Measurements from ENCODE around the gene ENAH. TPM values are rescaled to one million over a fixed set of nuclear protein-coding genes. Genes with fewer than 3 reads are reported as not detected.

Gene ENAH
- total RNA-seq, 4 donors from 2014 or later: 31.4 to 56.3 (median 45.3) TPM

DNA sequence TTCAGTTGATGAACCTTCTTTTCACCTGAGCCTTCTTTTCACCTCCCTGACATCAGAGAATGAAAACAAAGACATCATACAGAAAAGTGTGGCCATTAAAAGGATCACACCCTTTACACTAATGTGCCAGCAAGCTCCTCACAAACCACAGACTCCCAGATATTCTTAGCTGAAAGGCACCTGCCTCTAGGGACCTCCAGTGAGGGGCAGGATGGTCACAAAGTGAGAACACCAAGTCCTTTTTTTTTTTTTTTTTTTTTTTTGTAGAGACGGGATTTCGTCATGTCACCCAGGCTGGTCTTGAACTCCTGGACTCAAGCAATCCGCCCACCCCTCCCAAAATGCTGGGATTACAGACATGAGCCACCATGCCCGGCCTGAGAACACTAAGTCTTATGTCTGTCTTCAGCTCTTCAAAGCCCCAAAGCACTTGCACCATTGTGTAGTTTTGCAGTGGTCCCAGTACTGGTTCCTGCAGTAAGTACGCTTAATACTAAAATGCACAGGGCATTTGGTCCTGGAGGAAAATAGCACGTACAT, 166.9 kb downstream of the ENAH start:
- no peak for DNase-seq (ENCODE audit: low spot score in 2 of 2)

DNA sequence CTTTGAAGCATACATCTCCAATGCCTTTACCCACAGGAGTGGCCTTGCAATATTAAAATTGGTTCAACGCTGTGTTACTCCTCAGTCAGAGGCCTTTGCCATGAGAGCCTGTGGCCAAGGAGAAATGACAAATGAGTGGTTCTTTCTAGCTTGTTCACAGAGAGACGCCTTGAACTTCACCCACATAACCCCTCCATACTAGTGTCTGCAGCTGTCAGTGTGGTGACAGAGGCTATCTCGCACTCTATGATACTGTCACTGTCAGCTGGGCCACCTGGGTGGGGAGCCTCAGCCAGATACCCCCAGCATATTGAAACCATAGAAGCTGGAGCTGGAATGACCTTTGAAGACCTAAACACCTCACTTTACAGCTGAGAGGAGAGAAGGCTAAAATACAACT, 167.7 kb downstream of the ENAH start:
- WGBS, 2 donors: 79 to 89% methylated on average over 3 of the region's 3 CpGs
- Histone ChIP-seq H3K27me3 (no peaks in the 10 kb centered on the region), H3K27ac (no peak overlapping the region), H3K9me3 (no peaks in the 10 kb centered on the region), H3K4me3 (no peak overlapping the region), H3K36me3 (no peaks in the 10 kb centered on the region), H3K4me1 (peaks cover 0 to 12% (median 0%) of the 10 kb centered on the region in 4 donors)
- no peak for DNase-seq (ENCODE audit: low spot score in 2 of 2)
- no peak for TF ChIP-seq EP300 (IDR thresholded peaks at IDR 0.05)
- TF ChIP-seq, protein P1, sequence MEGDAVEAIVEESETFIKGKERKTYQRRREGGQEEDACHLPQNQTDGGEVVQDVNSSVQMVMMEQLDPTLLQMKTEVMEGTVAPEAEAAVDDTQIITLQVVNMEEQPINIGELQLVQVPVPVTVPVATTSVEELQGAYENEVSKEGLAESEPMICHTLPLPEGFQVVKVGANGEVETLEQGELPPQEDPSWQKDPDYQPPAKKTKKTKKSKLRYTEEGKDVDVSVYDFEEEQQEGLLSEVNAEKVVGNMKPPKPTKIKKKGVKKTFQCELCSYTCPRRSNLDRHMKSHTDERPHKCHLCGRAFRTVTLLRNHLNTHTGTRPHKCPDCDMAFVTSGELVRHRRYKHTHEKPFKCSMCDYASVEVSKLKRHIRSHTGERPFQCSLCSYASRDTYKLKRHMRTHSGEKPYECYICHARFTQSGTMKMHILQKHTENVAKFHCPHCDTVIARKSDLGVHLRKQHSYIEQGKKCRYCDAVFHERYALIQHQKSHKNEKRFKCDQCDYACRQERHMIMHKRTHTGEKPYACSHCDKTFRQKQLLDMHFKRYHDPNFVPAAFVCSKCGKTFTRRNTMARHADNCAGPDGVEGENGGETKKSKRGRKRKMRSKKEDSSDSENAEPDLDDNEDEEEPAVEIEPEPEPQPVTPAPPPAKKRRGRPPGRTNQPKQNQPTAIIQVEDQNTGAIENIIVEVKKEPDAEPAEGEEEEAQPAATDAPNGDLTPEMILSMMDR (IDR thresholded peaks at IDR 0.05): no peak
- no peak for TF ChIP-seq POLR2A (IDR thresholded peaks at IDR 0.05)

More for the DNA sequence above, 166.9 kb downstream of the ENAH start:
- Histone ChIP-seq H3K4me3 (no peak overlapping the region), H3K27me3 (no peaks in the 10 kb centered on the region), H3K9me3 (no peaks in the 10 kb centered on the region), H3K27ac (no peak overlapping the region), H3K4me1 (peaks cover 0 to 12% (median 0%) of the 10 kb centered on the region in 4 donors), H3K36me3 (no peaks in the 10 kb centered on the region)
- TF ChIP-seq EP300 (IDR thresholded peaks at IDR 0.05) (no peak), POLR2A (IDR thresholded peaks at IDR 0.05) (no peak)
- TF ChIP-seq, protein P1 (IDR thresholded peaks at IDR 0.05): no peak
- 88 to 96% methylated on average over 6 of the region's 6 CpGs for WGBS, 2 donors

DNA sequence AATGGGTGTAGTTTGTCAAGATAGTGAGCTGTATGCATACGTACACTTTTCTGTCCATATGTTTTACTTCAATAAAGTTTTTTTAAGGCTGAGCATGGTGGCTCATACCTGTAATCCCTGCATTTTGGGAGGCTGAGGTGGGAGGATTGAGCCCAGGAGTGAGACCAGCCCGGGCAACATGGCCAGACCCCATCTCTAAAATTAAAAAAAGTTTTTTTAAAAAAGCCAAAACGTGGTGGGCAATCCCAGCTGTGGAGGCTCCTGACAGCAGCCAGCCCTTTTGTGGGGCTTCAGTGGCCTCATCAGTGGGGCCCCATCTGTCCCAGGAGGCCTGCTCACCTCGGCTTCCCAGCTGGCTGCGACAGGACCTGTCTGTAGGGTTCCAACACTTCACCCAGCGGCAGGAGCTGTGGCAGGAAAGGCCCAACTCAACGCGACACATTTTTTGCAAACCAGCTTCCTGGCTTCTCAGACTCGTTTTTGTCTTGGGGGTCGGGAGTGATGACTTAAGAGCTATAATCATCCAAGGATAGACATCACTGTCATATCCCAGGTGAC, 168.2 kb downstream of the ENAH start:
- H3K27ac ChIP-seq: no peak overlapping the region
- H3K27me3 ChIP-seq: no peaks in the 10 kb centered on the region
- no peak for DNase-seq (ENCODE audit: low spot score in 2 of 2)
- H3K4me3 ChIP-seq: no peak overlapping the region
- peaks cover 0 to 12% (median 0%) of the 10 kb centered on the region in 4 donors for H3K4me1 ChIP-seq
- 64% methylated on average over 10 of the region's 10 CpGs for WGBS, 2 donors
- no peaks in the 10 kb centered on the region for H3K36me3 ChIP-seq
- TF ChIP-seq POLR2A (IDR thresholded peaks at IDR 0.05): no peak
- no peak for TF ChIP-seq EP300 (IDR thresholded peaks at IDR 0.05)
- TF ChIP-seq, protein P1 (IDR thresholded peaks at IDR 0.05): no peak
- no peaks in the 10 kb centered on the region for H3K9me3 ChIP-seq

DNA sequence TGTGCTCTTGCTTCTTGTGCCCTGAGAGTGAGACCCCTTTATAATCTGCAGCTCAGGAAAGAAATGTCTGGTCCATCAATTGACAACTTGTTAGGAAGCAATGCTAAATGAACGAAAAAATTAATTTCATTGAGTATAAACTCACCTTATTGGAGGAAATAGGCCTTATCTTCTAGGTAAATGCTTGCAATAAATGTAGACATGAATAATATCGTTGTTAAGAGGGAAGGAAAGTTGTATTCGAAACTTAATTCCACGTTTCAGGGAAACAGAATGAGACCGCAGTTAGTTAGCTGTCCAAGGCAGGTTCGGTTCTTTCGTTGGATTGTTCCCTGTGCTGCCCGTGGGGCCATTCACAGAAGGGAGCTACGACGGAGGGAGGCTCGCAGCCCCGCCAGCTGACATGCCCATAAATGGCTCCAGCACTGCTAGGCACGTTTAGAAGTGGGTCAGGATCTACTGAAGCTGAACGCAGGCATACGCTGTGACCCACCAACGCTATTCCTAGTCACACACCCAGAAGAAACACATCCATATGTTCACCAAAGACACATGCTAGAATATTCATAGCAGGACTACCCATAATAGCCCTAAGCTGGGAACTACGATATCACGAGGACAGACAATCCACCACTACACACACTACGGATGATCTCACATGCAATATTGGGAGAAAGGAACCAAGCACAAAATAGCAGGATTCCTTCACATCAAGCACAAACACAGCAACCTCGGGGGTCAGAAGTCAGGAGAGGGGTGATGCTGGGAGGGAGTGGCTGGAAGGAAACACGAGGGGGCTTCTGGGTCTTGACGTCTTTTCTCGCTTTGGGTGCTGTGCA, 168.9 kb downstream of the ENAH start:
- Histone ChIP-seq H3K36me3 (no peaks in the 10 kb centered on the region), H3K4me3 (no peak overlapping the region), H3K27me3 (no peaks in the 10 kb centered on the region), H3K27ac (no peak overlapping the region), H3K4me1 (peaks cover 0 to 12% (median 0%) of the 10 kb centered on the region in 4 donors), H3K9me3 (no peaks in the 10 kb centered on the region)
- WGBS, 2 donors: 64% methylated on average over 23 of the region's 23 CpGs
- DNase-seq (ENCODE audit: low spot score in 2 of 2): no peak
- TF ChIP-seq, protein P1 (IDR thresholded peaks at IDR 0.05): no peak
- no peak for TF ChIP-seq EP300 (IDR thresholded peaks at IDR 0.05)
- TF ChIP-seq POLR2A (IDR thresholded peaks at IDR 0.05): no peak

DNA sequence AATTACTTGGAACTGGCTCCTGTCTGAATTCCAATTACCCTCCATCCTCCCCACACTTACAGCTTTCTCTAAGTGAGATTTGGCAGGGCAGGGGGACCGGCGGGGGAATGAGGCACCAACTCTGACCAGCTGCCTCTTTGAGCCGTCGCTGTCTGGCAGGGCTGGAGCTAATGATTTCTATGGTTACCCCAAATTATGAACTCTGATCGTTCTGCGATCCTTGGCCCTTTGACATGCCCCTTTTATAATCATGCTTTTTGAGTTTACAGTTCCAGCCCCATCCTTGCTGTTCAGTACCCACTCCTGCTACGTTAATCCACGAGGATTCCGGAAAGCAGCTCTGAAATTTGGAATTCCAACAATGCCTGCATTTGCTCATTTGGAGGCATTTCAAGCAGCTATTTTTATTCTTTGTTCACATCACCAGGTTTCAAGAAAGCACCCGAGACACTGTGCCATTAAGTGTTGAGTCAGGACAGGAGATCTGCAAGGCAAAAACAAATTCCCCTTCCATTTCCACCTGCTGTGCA, 170.4 kb downstream of the ENAH start:
- TF ChIP-seq POLR2A (IDR thresholded peaks at IDR 0.05) (no peak), EP300 (IDR thresholded peaks at IDR 0.05) (no peak)
- TF ChIP-seq, protein P1 (IDR thresholded peaks at IDR 0.05): no peak
- DNase-seq (ENCODE audit: low spot score in 2 of 2): no peak
- H3K27me3 ChIP-seq: no peaks in the 10 kb centered on the region
- whole genome bisulfite sequencing, 2 donors: 29 to 39% methylated on average over 10 of the region's 10 CpGs
- H3K4me3 ChIP-seq: no peak overlapping the region
- no peak overlapping the region for H3K27ac ChIP-seq
- H3K36me3 ChIP-seq: no peaks in the 10 kb centered on the region
- H3K4me1 ChIP-seq: peaks cover 0 to 12% (median 0%) of the 10 kb centered on the region in 4 donors
- H3K9me3 ChIP-seq: no peaks in the 10 kb centered on the region
